ENCODE measurements around the gene ANKS6. TPM values are rescaled to one million over a fixed set of nuclear protein-coding genes. Genes with fewer than 3 reads are reported as not detected.

ANKS6 gene
- total RNA-seq, 1 donor from 2014 or later, result 17.1 TPM

- no peak for TF ChIP-seq CTCF (IDR thresholded peaks at IDR 0.05)
- no peak for DNase-seq (ENCODE audit: low spot score)
- H3K4me1 Mint-ChIP-seq (ENCODE audit: low read depth), result peaks cover 21% of the 10 kb centered on the region
- no peak overlapping the region for H3K4me3 Mint-ChIP-seq (ENCODE audit: unreplicated experiment)
- peaks cover 6% of the 10 kb centered on the region for H3K27me3 Mint-ChIP-seq (ENCODE audit: low read depth)
- no peak overlapping the region for H3K27ac Mint-ChIP-seq (ENCODE audit: unreplicated experiment)
- H3K9me3 Mint-ChIP-seq (ENCODE audit: low read depth), result peaks cover 11% of the 10 kb centered on the region
- peaks cover 6% of the 10 kb centered on the region for H3K36me3 Mint-ChIP-seq (ENCODE audit: low read depth)
Measured at GRCh38 chr9:98798254-98798653, 1.9 kb upstream of the ANKS6 start.

GRCh38 chr9:98797491-98797890 is 1.1 kb upstream of the ANKS6 start:
- Mint-ChIP-seq H3K27ac (ENCODE audit: unreplicated experiment) (no peak overlapping the region), H3K9me3 (ENCODE audit: low read depth) (peaks cover 11% of the 10 kb centered on the region), H3K36me3 (ENCODE audit: low read depth) (peaks cover 6% of the 10 kb centered on the region), H3K4me1 (ENCODE audit: low read depth) (peaks cover 21% of the 10 kb centered on the region), H3K4me3 (ENCODE audit: unreplicated experiment) (no peak overlapping the region), H3K27me3 (ENCODE audit: low read depth) (peaks cover 4% of the 10 kb centered on the region)
- DNase-seq (ENCODE audit: low spot score), result no peak
- TF ChIP-seq CTCF (IDR thresholded peaks at IDR 0.05), result no peak

GRCh38 chr9:98795970-98796363 is 388 bp downstream of the ANKS6 start:
- no peak for TF ChIP-seq CTCF (IDR thresholded peaks at IDR 0.05)
- Mint-ChIP-seq H3K27me3 (ENCODE audit: low read depth) (no peaks in the 10 kb centered on the region), H3K4me1 (ENCODE audit: low read depth) (peaks cover 35% of the 10 kb centered on the region), H3K9me3 (ENCODE audit: low read depth) (peaks cover 11% of the 10 kb centered on the region), H3K27ac (ENCODE audit: unreplicated experiment) (no peak overlapping the region), H3K4me3 (ENCODE audit: unreplicated experiment) (peak overlapping the region; percentile 70), H3K36me3 (ENCODE audit: low read depth) (peaks cover 6% of the 10 kb centered on the region)
- no peak for DNase-seq (ENCODE audit: low spot score)

GRCh38 chr9:98795295-98795955 is 930 bp downstream of the ANKS6 start:
- DNase-seq (ENCODE audit: low spot score), result no peak
- TF ChIP-seq CTCF (IDR thresholded peaks at IDR 0.05), result no peak
- H3K36me3 Mint-ChIP-seq (ENCODE audit: low read depth), result peaks cover 6% of the 10 kb centered on the region
- peaks cover 39% of the 10 kb centered on the region for H3K4me1 Mint-ChIP-seq (ENCODE audit: low read depth)
- peaks cover 11% of the 10 kb centered on the region for H3K9me3 Mint-ChIP-seq (ENCODE audit: low read depth)
- no peaks in the 10 kb centered on the region for H3K27me3 Mint-ChIP-seq (ENCODE audit: low read depth)
- no peak overlapping the region for H3K27ac Mint-ChIP-seq (ENCODE audit: unreplicated experiment)
- H3K4me3 Mint-ChIP-seq (ENCODE audit: unreplicated experiment), result peak overlapping the region; percentile 70

GRCh38 chr9:98794802-98795201 is 1.6 kb downstream of the ANKS6 start:
- Mint-ChIP-seq H3K36me3 (ENCODE audit: low read depth) (peaks cover 6% of the 10 kb centered on the region), H3K27me3 (ENCODE audit: low read depth) (no peaks in the 10 kb centered on the region), H3K4me3 (ENCODE audit: unreplicated experiment) (no peak overlapping the region), H3K27ac (ENCODE audit: unreplicated experiment) (no peak overlapping the region), H3K4me1 (ENCODE audit: low read depth) (peaks cover 39% of the 10 kb centered on the region), H3K9me3 (ENCODE audit: low read depth) (peaks cover 11% of the 10 kb centered on the region)
- TF ChIP-seq CTCF (IDR thresholded peaks at IDR 0.05), result no peak
- no peak for DNase-seq (ENCODE audit: low spot score)

Measured in chondrocyte (in vitro differentiated cells).